Measurements from ENCODE around the gene EFNA1. TPM values are rescaled to one million over a fixed set of nuclear protein-coding genes. Genes with fewer than 3 reads are reported as not detected.
A peak's percentile ranks its signal among the peaks of the same experiment; 100 is the strongest.

The EFNA1 gene
- total and polyA plus RNA-seq, 2 of the 13 experiments (the other 11 are each of a cell fraction or from before 2014, with no cell fraction given) = 81.8 to 874 TPM

DNA sequence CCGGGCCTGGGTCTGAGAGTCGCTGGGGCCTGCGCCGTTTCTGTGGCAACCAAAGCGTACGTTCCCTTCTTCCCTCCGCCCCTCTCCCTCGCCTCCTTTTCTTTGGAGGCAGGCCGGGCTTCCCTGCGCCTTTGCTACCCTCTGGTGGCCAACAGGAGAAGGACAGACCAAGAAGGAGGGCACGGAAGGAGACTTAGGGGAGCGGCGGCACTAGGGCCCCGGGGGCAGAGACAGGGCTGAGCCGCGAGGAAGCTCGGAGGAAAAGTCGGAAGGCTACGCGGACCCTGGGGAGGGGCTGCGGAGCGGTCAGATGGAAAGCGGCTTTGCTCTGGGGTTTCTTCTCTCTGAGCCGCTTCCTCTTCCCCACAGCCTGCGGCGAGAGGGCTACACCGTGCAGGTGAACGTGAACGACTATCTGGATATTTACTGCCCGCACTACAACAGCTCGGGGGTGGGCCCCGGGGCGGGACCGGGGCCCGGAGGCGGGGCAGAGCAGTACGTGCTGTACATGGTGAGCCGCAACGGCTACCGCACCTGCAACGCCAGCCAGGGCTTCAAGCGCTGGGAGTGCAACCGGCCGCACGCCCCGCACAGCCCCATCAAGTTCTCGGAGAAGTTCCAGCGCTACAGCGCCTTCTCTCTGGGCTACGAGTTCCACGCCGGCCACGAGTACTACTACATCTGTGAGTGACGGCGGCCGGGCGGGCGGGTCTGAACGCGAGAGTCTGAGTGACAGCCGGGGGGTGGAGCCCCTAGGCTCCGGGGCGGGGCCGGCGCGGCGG lies 42.8 kb upstream of the EFNA1 start (continued):
- TF ChIP-seq NCOA5 (CRISPR knock-in tag; IDR thresholded peaks at IDR 0.05) (no peak), ZEB1 (IDR thresholded peaks at IDR 0.05; ENCODE audit: insufficient replicate concordance, low read depth) (peak; percentile 30), ZNF772 (CRISPR knock-in tag; IDR thresholded peaks at IDR 0.05) (peak; percentile 77), EHMT2 (IDR thresholded peaks at IDR 0.05; ENCODE audit: borderline replicate concordance, low read depth, low read length) (no peak), ZNF318 (CRISPR knock-in tag; IDR thresholded peaks at IDR 0.05) (peak; percentile 76; the same call in 1 of the 2 replicates), ZNF33A (CRISPR knock-in tag; IDR thresholded peaks at IDR 0.05; ENCODE audit: borderline replicate concordance) (no peak), LCORL (IDR thresholded peaks at IDR 0.05) (no peak), LCORL (CRISPR knock-in tag; IDR thresholded peaks at IDR 0.05) (peak; percentile 90), ZNF207 (IDR thresholded peaks at IDR 0.05; ENCODE audit: borderline replicate concordance) (no peak), RBAK (CRISPR knock-in tag; IDR thresholded peaks at IDR 0.05) (no peak), MEIS1 (CRISPR knock-in tag; IDR thresholded peaks at IDR 0.05; ENCODE audit: borderline replicate concordance) (no peak; the same call in 1 of the 2 replicates), KLF16 (CRISPR knock-in tag; IDR thresholded peaks at IDR 0.05) (peak in 1 of 2 experiments; percentile 78; a peak in 2 of 4 replicates), HNF4G (IDR thresholded peaks at IDR 0.05; ENCODE audit: borderline replicate concordance, low read depth, low read length) (peak; percentile 15; the same call in 1 of the 2 replicates), HNF4G (CRISPR knock-in tag; IDR thresholded peaks at IDR 0.05; ENCODE audit: borderline replicate concordance, low read depth) (0 out of 2 replicates have a peak, but pooled peaks have one; percentile 17), ZNF225 (CRISPR knock-in tag; IDR thresholded peaks at IDR 0.05) (no peak), PHF20 (CRISPR knock-in tag; IDR thresholded peaks at IDR 0.05) (peak; percentile 55), ZNF674 (CRISPR knock-in tag; IDR thresholded peaks at IDR 0.05; ENCODE audit: low read depth) (no peak), ZNF431 (CRISPR knock-in tag; IDR thresholded peaks at IDR 0.05; ENCODE audit: borderline replicate concordance, low read depth) (peak; percentile 43; the same call in 1 of the 2 replicates), BHLHE40 (IDR thresholded peaks at IDR 0.05; ENCODE audit: low read length) (no peak), SIX1 (CRISPR knock-in tag; IDR thresholded peaks at IDR 0.05; ENCODE audit: borderline replicate concordance) (0 out of 2 replicates have a peak, but pooled peaks have one; percentile 27), PTBP1 (IDR thresholded peaks at IDR 0.05; ENCODE audit: low read depth, low read length, poor library complexity, severe bottlenecking) (peak; percentile 77)
- TF ChIP-seq, protein P1, sequence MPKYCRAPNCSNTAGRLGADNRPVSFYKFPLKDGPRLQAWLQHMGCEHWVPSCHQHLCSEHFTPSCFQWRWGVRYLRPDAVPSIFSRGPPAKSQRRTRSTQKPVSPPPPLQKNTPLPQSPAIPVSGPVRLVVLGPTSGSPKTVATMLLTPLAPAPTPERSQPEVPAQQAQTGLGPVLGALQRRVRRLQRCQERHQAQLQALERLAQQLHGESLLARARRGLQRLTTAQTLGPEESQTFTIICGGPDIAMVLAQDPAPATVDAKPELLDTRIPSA (CRISPR knock-in tag; IDR thresholded peaks at IDR 0.05; ENCODE audit: borderline replicate concordance) = peak; percentile 5; the same call in 1 of the 2 replicates

Measured in HepG2 (cell line).